Left ventricle myocardium inferior (tissue), 1 donor: ENCODE data around the gene MID1IP1. TPM values are rescaled to one million over a fixed set of nuclear protein-coding genes. Genes with fewer than 3 reads are reported as not detected.

Experiments
- DNase-seq: peaks from one replicate; pipeline ENCODE4 v3.0.0-alpha.2; 2020
- H3K27ac ChIP-seq: fragments of 200-600 bp; replicated peaks from 2 replicates; pipeline ENCODE4 v1.8.0; 2021
- H3K27me3 ChIP-seq: fragments of 200-600 bp; 2 replicates; pipeline ENCODE4 v1.8.0; 2021; ENCODE audit warnings: low read depth
- H3K36me3 ChIP-seq: fragments of 200-600 bp; 2 replicates; pipeline ENCODE4 v1.8.0; 2021
- H3K4me1 ChIP-seq: fragments of 200-600 bp; 2 replicates; pipeline ENCODE4 v1.8.0; 2021
- H3K4me3 ChIP-seq: fragments of 200-600 bp; 2 replicates; pipeline ENCODE4 v1.8.0; 2021; ENCODE audit warnings: mild to moderate bottlenecking, moderate library complexity
- H3K9me3 ChIP-seq: fragments of 200-600 bp; replicated peaks from 2 replicates; pipeline ENCODE4 v1.8.0; 2021
- intact Hi-C: fragments of 100-400 bp; cut with micrococcal nuclease; formaldehyde crosslinking; loops from one replicate; pipeline ENCODE4 v1.11.0; 2022
- total RNA-seq: library from RNA; stranded (reverse); fragmentation: NEBNext Ultra II Directional; extraction: Animal tissue kit (Norgen Biotek cat#: 25700); gene quantifications from one replicate; pipeline ENCODE4 v1.2.1, GENCODE V29; 2021
- TF ChIP-seq, protein P1 (sequence below): fragments of 200-600 bp; IDR thresholded peaks from 2 replicates; pipeline ENCODE4 v1.8.0; 2021; ENCODE audit warnings: antibody characterized with exemption, mild to moderate bottlenecking, borderline replicate concordance
- donor health status: DM: no; HTN: yes; CAD: no; lungs with severe emphysema.

MID1IP1 gene
- total RNA-seq, 1 donor from 2014 or later = 30.9 TPM

DNA sequence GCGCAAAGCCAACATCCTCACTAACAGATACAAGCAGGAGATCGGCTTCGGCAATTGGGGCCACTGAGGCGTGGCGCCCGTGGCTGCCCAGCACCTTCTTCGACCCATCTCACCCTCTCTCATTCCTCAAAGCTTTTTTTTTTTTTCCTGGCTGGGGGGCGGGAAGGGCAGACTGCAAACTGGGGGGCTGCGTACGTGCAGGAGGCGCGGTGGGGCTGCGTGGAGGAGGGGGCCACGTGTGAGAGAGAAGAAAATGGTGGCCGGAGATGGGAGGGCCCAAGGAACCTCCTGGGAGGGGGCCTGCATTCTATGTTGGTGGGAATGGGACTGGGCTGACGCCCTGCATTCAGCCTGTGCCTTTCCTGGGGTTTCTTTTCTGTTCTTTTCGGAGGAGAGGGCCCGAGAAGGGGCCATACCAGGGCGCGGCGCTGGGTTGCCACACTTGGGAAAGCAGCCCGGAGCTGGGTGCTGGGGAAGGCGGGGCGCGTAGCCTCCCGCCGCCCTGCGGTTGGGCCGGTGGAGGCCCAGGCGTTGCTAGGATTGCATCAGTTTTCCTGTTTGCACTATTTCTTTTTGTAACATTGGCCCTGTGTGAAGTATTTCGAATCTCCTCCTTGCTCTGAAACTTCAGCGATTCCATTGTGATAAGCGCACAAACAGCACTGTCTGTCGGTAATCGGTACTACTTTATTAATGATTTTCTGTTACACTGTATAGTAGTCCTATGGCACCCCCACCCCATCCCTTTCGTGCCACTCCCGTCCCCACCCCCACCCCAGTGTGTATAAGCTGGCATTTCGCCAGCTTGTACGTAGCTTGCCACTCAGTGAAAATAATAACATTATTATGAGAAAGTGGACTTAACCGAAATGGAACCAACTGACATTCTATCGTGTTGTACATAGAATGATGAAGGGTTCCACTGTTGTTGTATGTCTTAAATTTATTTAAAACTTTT lies 4.5 kb downstream of the MID1IP1 start:
- peak; percentile 67 for DNase-seq
- peak overlapping the region; percentile 82 for H3K4me3 ChIP-seq
- intact Hi-C loops = no loop called here
- TF ChIP-seq, protein P1, sequence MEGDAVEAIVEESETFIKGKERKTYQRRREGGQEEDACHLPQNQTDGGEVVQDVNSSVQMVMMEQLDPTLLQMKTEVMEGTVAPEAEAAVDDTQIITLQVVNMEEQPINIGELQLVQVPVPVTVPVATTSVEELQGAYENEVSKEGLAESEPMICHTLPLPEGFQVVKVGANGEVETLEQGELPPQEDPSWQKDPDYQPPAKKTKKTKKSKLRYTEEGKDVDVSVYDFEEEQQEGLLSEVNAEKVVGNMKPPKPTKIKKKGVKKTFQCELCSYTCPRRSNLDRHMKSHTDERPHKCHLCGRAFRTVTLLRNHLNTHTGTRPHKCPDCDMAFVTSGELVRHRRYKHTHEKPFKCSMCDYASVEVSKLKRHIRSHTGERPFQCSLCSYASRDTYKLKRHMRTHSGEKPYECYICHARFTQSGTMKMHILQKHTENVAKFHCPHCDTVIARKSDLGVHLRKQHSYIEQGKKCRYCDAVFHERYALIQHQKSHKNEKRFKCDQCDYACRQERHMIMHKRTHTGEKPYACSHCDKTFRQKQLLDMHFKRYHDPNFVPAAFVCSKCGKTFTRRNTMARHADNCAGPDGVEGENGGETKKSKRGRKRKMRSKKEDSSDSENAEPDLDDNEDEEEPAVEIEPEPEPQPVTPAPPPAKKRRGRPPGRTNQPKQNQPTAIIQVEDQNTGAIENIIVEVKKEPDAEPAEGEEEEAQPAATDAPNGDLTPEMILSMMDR = no peak
- H3K4me1 ChIP-seq = peaks cover 35% of the 10 kb centered on the region
- no peaks in the 10 kb centered on the region for H3K9me3 ChIP-seq
- H3K36me3 ChIP-seq = no peaks in the 10 kb centered on the region
- no peaks in the 10 kb centered on the region for H3K27me3 ChIP-seq
- peak overlapping the region; percentile 97 for H3K27ac ChIP-seq

DNA sequence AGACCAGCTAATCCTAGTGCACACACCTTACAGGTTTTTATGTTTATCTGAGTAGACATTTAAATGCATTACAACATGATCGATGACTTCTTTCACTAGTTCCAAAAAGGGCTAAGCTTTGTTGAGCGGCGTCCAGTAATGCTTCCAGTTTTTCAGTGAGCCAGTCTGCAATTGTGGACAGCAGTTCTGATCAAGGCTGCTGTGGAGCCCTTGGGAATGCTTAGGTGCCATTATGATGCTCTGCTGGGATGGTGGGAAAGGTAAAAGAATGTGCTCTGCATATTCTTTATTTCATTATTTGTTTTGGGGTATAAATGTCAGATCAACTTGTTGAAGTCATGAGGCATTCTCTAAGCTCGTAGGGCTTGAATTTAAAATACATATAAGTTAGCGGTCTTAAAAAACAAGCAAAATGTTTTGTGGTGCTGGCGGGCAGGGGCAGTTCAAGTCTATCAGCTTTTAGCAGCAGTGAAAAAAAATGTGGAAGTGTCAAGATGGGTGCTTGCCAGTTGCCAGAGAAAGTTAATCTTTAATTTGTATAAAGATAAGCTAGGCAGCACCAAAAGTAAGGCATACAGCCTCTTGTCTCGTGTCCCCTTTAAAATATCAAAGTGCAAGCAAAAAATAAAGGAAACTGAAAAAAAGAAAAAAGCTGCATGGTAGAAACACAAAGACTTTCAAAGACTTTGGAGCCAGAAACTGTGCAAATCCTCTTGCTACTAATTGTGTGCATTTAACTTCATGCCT lies 5.8 kb downstream of the MID1IP1 start:
- intact Hi-C loops = no loop called here
- TF ChIP-seq, protein P1 = no peak
- no peak for DNase-seq
- H3K27ac ChIP-seq = peak overlapping the region; percentile 97
- H3K27me3 ChIP-seq = no peaks in the 10 kb centered on the region
- no peaks in the 10 kb centered on the region for H3K9me3 ChIP-seq
- peaks cover 42% of the 10 kb centered on the region for H3K4me1 ChIP-seq
- no peaks in the 10 kb centered on the region for H3K36me3 ChIP-seq
- peak overlapping the region; percentile 82 for H3K4me3 ChIP-seq

DNA sequence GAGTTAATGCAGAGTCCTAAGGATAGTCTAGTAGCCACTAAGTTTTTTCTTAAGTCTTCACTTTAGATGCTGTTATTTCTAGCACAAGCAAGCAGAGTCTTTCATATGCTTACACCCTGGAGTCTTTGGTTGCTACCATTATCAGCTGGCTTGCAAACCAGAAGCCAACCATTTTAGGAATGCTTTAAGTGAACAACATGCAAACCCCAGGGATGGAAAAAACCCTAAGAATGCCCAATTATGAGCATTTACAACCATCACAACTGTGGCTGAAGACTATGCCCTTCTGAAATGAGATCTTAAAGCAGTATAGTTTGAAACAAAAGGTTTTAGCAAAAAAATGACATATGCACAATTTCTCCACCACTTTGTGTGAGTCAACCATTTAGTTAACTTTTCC lies 6.6 kb downstream of the MID1IP1 start:
- no peaks in the 10 kb centered on the region for H3K36me3 ChIP-seq
- intact Hi-C loops = no loop called here
- H3K9me3 ChIP-seq = no peaks in the 10 kb centered on the region
- H3K27ac ChIP-seq = peak overlapping the region; percentile 97
- no peak for DNase-seq
- TF ChIP-seq, protein P1 = no peak
- peak overlapping the region; percentile 82 for H3K4me3 ChIP-seq
- H3K27me3 ChIP-seq = no peaks in the 10 kb centered on the region
- peaks cover 34% of the 10 kb centered on the region for H3K4me1 ChIP-seq

DNA sequence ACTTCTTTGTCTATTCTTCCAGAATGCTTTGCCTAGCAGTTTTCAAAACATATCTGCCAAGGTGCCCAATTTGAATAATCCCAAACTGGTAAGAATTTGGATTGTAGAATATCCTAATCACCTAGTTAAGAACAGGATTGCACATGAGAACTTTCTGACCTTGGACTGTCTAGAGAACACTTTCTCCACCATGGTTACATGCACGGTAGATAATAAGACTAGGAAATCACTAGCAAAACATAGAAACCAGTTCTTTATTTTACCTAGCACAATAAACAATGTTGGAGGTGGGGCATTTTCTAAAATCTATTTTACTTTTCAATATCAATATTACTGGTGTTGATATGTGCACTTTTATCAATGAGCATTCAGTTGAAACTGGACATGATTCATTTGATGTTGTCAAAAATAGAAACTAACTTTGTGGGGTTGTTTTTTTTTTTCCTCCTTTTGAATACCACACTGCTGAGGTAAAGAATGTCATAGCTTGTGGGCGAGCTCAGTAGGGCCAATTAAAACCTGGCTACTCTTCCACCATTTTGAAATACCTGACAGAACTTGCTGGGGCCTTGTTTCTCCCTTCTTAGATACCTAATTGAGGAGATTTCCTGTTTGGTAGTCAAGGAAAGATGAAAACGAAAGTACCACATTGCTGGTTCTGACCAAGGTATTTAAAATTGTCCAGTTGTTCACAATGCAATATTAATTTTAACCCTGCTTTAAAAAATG lies 10.4 kb downstream of the MID1IP1 start:
- H3K27me3 ChIP-seq = no peaks in the 10 kb centered on the region
- intact Hi-C loops = no loop called here
- TF ChIP-seq, protein P1 = no peak

DNA sequence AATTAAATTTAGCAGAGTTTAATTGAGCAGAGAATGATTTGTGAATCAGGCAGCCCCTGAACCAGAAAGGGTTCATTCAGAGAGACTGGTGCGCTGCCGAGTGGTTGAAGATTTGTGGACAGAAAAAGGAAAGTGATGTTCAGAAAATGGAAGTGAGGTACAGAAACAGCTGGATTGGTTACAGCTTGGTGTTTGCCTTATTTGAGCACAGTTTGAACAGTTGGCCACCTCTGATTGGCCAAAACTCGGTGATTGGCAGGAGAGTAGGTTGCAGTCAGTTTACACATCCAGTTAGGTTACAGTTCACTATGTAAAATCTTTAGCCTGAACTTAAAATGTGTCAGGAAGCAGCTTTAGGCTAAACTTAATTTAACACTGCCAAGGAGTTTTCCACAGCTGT lies 14.9 kb downstream of the MID1IP1 start:
- H3K27ac ChIP-seq = peak overlapping the region; percentile 69
- TF ChIP-seq, protein P1 = no peak
- H3K4me3 ChIP-seq = no peak overlapping the region
- no peak for DNase-seq
- H3K36me3 ChIP-seq = no peaks in the 10 kb centered on the region
- H3K27me3 ChIP-seq = no peaks in the 10 kb centered on the region
- peaks cover 22% of the 10 kb centered on the region for H3K4me1 ChIP-seq
- H3K9me3 ChIP-seq = peaks cover 4% of the 10 kb centered on the region
- intact Hi-C loops = no loop called here

More for the DNA sequence above, 10.4 kb downstream of the MID1IP1 start:
- Histone ChIP-seq H3K36me3 (no peaks in the 10 kb centered on the region), H3K4me1 (peaks cover 25% of the 10 kb centered on the region), H3K9me3 (peaks cover 4% of the 10 kb centered on the region), H3K27ac (peak overlapping the region; percentile 8), H3K4me3 (no peak overlapping the region)
- DNase-seq = no peak
